Thyroid gland (tissue), 4 donors: Measurements from ENCODE around the gene NGEF. TPM values are rescaled to one million over a fixed set of nuclear protein-coding genes. Genes with fewer than 3 reads are reported as not detected.

Experiments
- DNase-seq, 2 donors: peaks; one replicate each; pipeline ENCODE4 v3.0.0-alpha.2; 2019
- H3K27ac ChIP-seq, 3 donors: fragments of 200-600 bp; sonication (generic); 1 replicate in 2 of 3; 2 replicates in 1 of 3; pipeline ENCODE4 v1.5.1; 2016 to 2019; ENCODE audit warnings: mild to moderate bottlenecking in 1 of 3, moderate library complexity in 1 of 3
- H3K27me3 ChIP-seq: fragments of 200-600 bp; sonication (generic); one replicate; pipeline ENCODE4 v1.5.1; 2019
- H3K36me3 ChIP-seq, 2 donors: fragments of 200-600 bp; sonication (generic); one replicate each; pipeline ENCODE4 v1.5.1; 2016 to 2019
- H3K4me1 ChIP-seq, 2 donors: fragments of 200-600 bp; sonication (generic); one replicate each; pipeline ENCODE4 v1.5.1; 2017 to 2019
- H3K4me3 ChIP-seq, 3 donors: fragments of 200-600 bp; sonication (generic); replicated peaks in 1 of 3; 1 replicate in 2 of 3; 2 replicates in 1 of 3; pipeline ENCODE4 v1.5.1; 2016; ENCODE audit warnings: mild to moderate bottlenecking in 1 of 3
- H3K9me3 ChIP-seq: fragments of 200-600 bp; sonication (generic); one replicate; pipeline ENCODE4 v1.5.1; 2017
- POLR2A ChIP-seq, 2 donors: fragments of 450-650 bp; IDR thresholded peaks; one replicate each; pipeline ENCODE4 v1.6.1; 2017; ENCODE audit warnings: antibody characterized with exemption in 2 of 2, mild to moderate bottlenecking in 2 of 2, moderate library complexity in 1 of 2
- whole genome bisulfite sequencing, 2 donors: methylation state at CpG; one replicate each; pipeline ENCODE4 v1.1.5; 2017; 5-methylcytosine and 5-hydroxymethylcytosine counted together
- intact Hi-C: fragments of 100-400 bp; cut with DNase I; formaldehyde crosslinking; loops from one replicate; pipeline ENCODE4 v1.15.1; 2023
- total RNA-seq, 4 donors: library from RNA; depleted of rRNA; stranded (reverse); fragments of >200 nt; gene quantifications; one replicate each; pipeline ENCODE4 v1.2.3, GENCODE V29; 2016
- TF ChIP-seq, protein P1 (sequence below), 6 experiments: fragments of 200-600 bp in 3 of 6; fragments of 450-650 bp in 3 of 6; sonication (generic) in 3 of 6; IDR thresholded peaks; one replicate each; pipeline ENCODE4 v1.5.1; 2016 to 2019; ENCODE audit warnings: antibody characterized with exemption in 6 of 6, mild to moderate bottlenecking in 2 of 6, inconsistent platforms in 1 of 6, moderate library complexity in 1 of 6

NGEF gene
- total RNA-seq, 4 donors from 2014 or later: 0.11 to 2.1 TPM; not detected in 2

DNA sequence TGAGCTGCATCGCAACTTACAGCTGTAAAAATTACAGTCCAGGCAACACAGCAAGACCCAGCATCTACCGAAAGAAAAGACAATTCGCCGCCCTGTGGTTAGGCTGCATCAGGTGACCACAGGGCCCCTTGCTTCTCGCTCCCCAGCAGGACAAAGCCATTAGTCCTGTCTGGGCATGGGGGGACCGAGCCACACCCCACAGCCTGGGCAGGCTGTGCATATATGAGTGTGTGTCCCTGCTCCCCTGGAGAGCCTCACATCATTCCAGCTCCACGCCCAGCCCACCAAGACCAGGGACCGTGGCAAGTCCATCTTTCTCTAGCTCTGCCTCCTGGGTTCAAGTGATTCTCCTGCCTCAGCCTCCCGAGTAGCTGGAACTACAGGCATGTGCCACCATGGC is 109.1 kb downstream of the NGEF start:
- Histone ChIP-seq H3K36me3 (no peaks in the 10 kb centered on the region), H3K4me1 (no peaks in the 10 kb centered on the region), H3K9me3 (no peaks in the 10 kb centered on the region), H3K27me3 (no peaks in the 10 kb centered on the region), H3K27ac (no peak overlapping the region), H3K4me3 (no peak overlapping the region)
- intact Hi-C loops: no loop called here
- TF ChIP-seq POLR2A (IDR thresholded peaks at IDR 0.05): no peak
- TF ChIP-seq, protein P1, sequence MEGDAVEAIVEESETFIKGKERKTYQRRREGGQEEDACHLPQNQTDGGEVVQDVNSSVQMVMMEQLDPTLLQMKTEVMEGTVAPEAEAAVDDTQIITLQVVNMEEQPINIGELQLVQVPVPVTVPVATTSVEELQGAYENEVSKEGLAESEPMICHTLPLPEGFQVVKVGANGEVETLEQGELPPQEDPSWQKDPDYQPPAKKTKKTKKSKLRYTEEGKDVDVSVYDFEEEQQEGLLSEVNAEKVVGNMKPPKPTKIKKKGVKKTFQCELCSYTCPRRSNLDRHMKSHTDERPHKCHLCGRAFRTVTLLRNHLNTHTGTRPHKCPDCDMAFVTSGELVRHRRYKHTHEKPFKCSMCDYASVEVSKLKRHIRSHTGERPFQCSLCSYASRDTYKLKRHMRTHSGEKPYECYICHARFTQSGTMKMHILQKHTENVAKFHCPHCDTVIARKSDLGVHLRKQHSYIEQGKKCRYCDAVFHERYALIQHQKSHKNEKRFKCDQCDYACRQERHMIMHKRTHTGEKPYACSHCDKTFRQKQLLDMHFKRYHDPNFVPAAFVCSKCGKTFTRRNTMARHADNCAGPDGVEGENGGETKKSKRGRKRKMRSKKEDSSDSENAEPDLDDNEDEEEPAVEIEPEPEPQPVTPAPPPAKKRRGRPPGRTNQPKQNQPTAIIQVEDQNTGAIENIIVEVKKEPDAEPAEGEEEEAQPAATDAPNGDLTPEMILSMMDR (IDR thresholded peaks at IDR 0.05): no peak
- 88 to 93% methylated on average over 9 of the region's 9 CpGs for WGBS, 2 donors
- no peak for DNase-seq

DNA sequence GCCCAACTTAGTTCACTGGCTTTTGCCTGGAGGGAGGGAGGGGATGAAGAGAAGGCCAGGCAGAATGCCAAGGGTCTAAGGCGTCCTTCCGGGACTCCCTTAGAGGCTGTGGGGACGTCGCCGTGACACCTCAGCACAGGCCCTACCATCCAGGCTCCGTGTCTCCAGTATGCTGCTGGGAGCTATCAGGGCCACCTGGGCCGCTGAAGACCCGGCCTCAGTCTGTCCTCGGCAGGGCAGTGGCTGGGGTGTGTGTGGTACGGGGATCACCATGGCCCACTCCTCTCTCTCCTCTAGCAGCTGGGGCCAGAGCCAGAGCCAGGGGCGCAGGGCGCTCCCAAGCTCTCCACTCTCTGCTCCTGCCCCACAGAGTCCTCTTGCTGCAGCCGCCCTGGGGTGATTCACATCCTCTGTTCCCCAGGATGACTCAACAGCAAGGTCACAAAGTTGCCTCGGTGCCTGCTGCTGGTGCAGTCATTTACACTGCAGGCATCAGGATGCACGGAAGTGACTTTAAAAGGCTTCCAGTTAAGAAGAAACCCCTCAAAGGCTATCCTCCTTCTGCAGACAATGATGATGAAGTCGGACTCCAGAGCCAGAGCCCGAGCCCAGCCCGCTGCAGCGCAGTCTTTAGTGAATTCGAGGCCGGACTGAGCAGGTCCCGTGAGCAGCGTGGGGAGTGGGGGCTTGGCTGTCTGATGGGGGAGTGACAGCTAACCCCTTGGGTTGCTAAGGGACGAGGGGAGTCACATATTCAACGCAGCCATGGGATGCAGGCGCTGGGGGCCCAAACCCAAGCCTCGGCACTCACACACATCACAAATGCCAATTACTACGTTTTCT is 111.1 kb downstream of the NGEF start:
- no peak for DNase-seq
- Histone ChIP-seq H3K27me3 (no peaks in the 10 kb centered on the region), H3K4me1 (no peaks in the 10 kb centered on the region), H3K9me3 (no peaks in the 10 kb centered on the region), H3K36me3 (no peaks in the 10 kb centered on the region), H3K4me3 (no peak overlapping the region), H3K27ac (no peak overlapping the region)
- no peak for TF ChIP-seq POLR2A (IDR thresholded peaks at IDR 0.05)
- TF ChIP-seq, protein P1 (IDR thresholded peaks at IDR 0.05): no peak
- intact Hi-C loops: no loop called here
- 74 to 84% methylated on average over 18 to 28 of the region's 28 CpGs for WGBS, 2 donors

DNA sequence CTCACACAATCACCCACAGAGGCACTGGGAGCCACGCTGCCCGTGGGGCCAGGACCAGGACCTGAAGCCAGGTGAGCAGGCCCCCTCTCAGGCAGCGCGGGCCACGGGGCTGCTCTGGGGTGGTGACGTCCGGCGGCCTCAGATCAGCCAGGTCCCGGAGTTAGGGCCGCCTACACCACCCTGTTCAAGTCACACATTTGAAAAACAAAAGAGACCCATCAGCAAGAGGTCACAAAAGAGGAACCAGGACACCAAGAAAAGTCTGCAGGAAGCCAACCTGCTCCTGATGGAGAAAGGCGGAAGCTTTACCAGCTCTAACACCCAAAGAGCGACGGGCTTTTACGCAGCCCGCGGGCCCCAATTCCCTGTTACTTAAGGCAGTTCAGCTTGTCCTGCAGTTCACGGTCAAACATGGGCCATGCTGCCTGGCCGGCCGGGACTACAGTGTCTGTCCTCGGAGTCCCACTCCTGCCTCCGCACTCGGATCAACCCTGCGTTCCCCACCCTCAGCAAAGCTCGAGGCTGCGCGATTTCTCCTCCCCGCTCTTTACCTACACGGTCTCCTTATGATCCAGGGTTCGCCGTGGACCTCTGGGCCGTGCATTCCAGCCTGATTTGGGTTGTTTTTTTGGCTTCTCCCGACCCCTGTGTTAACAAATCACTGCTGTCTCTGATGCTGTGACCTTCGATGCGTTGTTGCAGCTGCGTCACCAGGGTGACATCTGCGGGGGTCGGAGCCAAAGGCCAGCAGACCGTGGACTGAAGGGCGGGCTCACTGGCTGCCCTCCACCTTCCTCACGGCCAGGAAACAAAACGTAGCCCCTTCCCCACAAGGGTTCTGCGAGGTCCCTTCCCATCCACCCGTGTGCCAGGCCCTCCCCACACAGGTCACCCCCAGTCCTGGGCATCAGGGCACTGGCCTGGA is 112.0 kb downstream of the NGEF start:
- Histone ChIP-seq H3K27me3 (no peaks in the 10 kb centered on the region), H3K27ac (no peak overlapping the region), H3K4me1 (no peaks in the 10 kb centered on the region), H3K36me3 (no peaks in the 10 kb centered on the region), H3K9me3 (no peaks in the 10 kb centered on the region), H3K4me3 (no peak overlapping the region)
- TF ChIP-seq POLR2A (IDR thresholded peaks at IDR 0.05): no peak
- TF ChIP-seq, protein P1 (IDR thresholded peaks at IDR 0.05): no peak
- no peak for DNase-seq
- intact Hi-C loops: no loop called here
- 51% methylated on average over 30 to 43 of the region's 43 CpGs for WGBS, 2 donors

DNA sequence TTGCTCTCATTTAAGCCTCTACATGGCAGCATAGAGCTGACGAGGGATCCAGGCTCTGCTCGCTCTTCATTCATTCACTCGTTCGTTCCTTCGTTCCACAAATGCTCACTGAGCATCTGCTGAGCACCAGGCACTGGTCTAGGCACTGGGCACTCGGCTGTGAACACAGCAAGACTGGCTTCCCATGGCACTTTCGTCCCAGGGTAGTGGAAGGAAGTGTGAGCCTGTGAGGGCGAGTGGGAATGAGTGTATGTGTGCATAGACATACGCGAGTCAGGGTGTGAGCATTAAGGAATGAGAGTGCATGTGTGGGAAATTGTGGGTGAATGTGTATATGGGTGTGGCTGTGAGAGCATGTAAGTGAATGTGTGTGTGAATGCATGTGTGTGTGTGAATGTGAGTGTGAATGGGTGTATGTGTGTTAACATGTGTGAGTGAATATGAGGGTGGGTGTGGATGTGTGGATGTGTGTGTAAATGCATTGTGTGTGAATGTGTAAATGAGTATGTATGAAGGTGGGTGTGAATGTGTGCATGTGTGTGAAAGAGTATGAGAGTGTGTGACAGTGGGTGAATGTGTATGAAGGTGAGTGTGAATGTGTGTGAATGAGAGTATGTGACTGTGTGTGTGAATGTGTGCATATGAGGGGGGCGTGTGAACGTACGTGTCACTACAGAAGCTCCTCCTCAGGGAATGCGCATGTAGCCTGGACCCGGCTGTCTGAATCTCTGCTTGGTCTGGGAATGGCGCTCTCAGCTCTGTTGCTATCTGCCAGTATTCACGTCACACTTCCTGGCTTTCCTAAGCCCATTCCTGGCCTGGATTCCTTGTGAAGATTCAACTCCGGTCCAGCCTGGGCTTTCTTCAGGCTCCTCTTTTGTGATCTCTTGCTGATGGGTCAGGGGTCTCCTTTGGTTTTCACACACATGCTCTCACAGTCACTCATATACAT is 114.2 kb downstream of the NGEF start:
- H3K9me3 ChIP-seq: no peaks in the 10 kb centered on the region
- H3K27me3 ChIP-seq: no peaks in the 10 kb centered on the region
- TF ChIP-seq POLR2A (IDR thresholded peaks at IDR 0.05): no peak
- TF ChIP-seq, protein P1 (IDR thresholded peaks at IDR 0.05): no peak
- intact Hi-C loops: no loop called here
- H3K4me3 ChIP-seq: no peak overlapping the region
- no peaks in the 10 kb centered on the region for H3K4me1 ChIP-seq
- H3K27ac ChIP-seq: no peak overlapping the region
- H3K36me3 ChIP-seq: no peaks in the 10 kb centered on the region
- no peak for DNase-seq
- 77 to 81% methylated on average over 18 of the region's 18 CpGs for WGBS, 2 donors
